H1 (cell line): ENCODE data around the gene TUBB1. TPM values are rescaled to one million over a fixed set of nuclear protein-coding genes. Genes with fewer than 3 reads are reported as not detected.

Experiments
- KDM4A ChIP-seq: IDR thresholded peaks from one replicate; pipeline ENCODE4 v1.7.1; 2012; ENCODE audit warnings: low read depth, mild to moderate bottlenecking, moderate library complexity, low read length, inconsistent platforms; ENCODE audit not compliant: severe bottlenecking
- SP2 ChIP-seq: IDR thresholded peaks from 2 replicates; pipeline ENCODE4 v1.6.1; 2012; ENCODE audit warnings: mild to moderate bottlenecking, low read length, inconsistent platforms
- polyA plus RNA-seq, 7 experiments: library from polyadenylated mRNA; depleted of rRNA in 3 of 7; stranded (reverse) in 5 of 7; unstranded in 2 of 7; fragments of >200 nt in 5 of 7; fragments of 200-250 nt in 2 of 7; gene quantifications; 1 replicate in 5 of 7; 2 replicates in 1 of 7; 4 replicates in 1 of 7; pipeline versions ENCODE4 v1.2.1 to v1.2.3, GENCODE V29; 2011 to 2013; ENCODE audit warnings: missing spikeins in 2 of 7, mixed read lengths in 2 of 7
- total RNA-seq: library from RNA; stranded (reverse); fragmentation: NEBNext Ultra II Directional; extraction: Animal tissue kit (Norgen Biotek cat#: 25700); gene quantifications from 2 replicates; pipeline ENCODE4 v1.2.1, GENCODE V29; 2021
- TF ChIP-seq, protein P1 (sequence below): fragments of 300-600 bp; sonication (generic); IDR thresholded peaks from 2 replicates; pipeline ENCODE4 v1.7.1; 2012; ENCODE audit warnings: low read length, moderate library complexity, mild to moderate bottlenecking, inconsistent platforms; ENCODE audit not compliant: insufficient replicate concordance

TUBB1 gene
- total and polyA plus RNA-seq, 2 of the 8 experiments (the other 6 are each of a cell fraction or from before 2014, with no cell fraction given), result not detected

- TF ChIP-seq, protein P1, sequence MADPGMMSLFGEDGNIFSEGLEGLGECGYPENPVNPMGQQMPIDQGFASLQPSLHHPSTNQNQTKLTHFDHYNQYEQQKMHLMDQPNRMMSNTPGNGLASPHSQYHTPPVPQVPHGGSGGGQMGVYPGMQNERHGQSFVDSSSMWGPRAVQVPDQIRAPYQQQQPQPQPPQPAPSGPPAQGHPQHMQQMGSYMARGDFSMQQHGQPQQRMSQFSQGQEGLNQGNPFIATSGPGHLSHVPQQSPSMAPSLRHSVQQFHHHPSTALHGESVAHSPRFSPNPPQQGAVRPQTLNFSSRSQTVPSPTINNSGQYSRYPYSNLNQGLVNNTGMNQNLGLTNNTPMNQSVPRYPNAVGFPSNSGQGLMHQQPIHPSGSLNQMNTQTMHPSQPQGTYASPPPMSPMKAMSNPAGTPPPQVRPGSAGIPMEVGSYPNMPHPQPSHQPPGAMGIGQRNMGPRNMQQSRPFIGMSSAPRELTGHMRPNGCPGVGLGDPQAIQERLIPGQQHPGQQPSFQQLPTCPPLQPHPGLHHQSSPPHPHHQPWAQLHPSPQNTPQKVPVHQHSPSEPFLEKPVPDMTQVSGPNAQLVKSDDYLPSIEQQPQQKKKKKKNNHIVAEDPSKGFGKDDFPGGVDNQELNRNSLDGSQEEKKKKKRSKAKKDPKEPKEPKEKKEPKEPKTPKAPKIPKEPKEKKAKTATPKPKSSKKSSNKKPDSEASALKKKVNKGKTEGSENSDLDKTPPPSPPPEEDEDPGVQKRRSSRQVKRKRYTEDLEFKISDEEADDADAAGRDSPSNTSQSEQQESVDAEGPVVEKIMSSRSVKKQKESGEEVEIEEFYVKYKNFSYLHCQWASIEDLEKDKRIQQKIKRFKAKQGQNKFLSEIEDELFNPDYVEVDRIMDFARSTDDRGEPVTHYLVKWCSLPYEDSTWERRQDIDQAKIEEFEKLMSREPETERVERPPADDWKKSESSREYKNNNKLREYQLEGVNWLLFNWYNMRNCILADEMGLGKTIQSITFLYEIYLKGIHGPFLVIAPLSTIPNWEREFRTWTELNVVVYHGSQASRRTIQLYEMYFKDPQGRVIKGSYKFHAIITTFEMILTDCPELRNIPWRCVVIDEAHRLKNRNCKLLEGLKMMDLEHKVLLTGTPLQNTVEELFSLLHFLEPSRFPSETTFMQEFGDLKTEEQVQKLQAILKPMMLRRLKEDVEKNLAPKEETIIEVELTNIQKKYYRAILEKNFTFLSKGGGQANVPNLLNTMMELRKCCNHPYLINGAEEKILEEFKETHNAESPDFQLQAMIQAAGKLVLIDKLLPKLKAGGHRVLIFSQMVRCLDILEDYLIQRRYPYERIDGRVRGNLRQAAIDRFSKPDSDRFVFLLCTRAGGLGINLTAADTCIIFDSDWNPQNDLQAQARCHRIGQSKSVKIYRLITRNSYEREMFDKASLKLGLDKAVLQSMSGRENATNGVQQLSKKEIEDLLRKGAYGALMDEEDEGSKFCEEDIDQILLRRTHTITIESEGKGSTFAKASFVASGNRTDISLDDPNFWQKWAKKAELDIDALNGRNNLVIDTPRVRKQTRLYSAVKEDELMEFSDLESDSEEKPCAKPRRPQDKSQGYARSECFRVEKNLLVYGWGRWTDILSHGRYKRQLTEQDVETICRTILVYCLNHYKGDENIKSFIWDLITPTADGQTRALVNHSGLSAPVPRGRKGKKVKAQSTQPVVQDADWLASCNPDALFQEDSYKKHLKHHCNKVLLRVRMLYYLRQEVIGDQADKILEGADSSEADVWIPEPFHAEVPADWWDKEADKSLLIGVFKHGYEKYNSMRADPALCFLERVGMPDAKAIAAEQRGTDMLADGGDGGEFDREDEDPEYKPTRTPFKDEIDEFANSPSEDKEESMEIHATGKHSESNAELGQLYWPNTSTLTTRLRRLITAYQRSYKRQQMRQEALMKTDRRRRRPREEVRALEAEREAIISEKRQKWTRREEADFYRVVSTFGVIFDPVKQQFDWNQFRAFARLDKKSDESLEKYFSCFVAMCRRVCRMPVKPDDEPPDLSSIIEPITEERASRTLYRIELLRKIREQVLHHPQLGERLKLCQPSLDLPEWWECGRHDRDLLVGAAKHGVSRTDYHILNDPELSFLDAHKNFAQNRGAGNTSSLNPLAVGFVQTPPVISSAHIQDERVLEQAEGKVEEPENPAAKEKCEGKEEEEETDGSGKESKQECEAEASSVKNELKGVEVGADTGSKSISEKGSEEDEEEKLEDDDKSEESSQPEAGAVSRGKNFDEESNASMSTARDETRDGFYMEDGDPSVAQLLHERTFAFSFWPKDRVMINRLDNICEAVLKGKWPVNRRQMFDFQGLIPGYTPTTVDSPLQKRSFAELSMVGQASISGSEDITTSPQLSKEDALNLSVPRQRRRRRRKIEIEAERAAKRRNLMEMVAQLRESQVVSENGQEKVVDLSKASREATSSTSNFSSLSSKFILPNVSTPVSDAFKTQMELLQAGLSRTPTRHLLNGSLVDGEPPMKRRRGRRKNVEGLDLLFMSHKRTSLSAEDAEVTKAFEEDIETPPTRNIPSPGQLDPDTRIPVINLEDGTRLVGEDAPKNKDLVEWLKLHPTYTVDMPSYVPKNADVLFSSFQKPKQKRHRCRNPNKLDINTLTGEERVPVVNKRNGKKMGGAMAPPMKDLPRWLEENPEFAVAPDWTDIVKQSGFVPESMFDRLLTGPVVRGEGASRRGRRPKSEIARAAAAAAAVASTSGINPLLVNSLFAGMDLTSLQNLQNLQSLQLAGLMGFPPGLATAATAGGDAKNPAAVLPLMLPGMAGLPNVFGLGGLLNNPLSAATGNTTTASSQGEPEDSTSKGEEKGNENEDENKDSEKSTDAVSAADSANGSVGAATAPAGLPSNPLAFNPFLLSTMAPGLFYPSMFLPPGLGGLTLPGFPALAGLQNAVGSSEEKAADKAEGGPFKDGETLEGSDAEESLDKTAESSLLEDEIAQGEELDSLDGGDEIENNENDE, result no peak
- no peak for TF ChIP-seq KDM4A
- no peak for TF ChIP-seq SP2
Measured at GRCh38 chr20:59015812-59016711, 3.2 kb upstream of the TUBB1 start (continued).
